Measurements from ENCODE around the gene RHBDD2. TPM values are rescaled to one million over a fixed set of nuclear protein-coding genes. Genes with fewer than 3 reads are reported as not detected.

Gene RHBDD2
- total and polyA plus RNA-seq, 9 of the 15 experiments (the other 6 are each of a cell fraction or from before 2014, with no cell fraction given) = 3.3 to 36.7 (median 17.9) TPM

Small RNA genes within 50 kb of the gene (microRNA-seq; reads per million reads assigned to microRNA genes)
- gene MIR4651 (ENCODE audit: borderline microRNAs expressed) = not detected

Other genes with a start within 250 kb of the RHBDD2 start
- gene HIP1, start 140.1 kb upstream of the RHBDD2 start, total RNA-seq (2014; rRNA removed) = 5.8 and 9.1 TPM in 2 replicates
- gene HIP1, start 140.1 kb upstream of the RHBDD2 start, total RNA-seq (2014; rRNA removed; fragmentation: Illumina TruSeq; extraction: Trizol) = 7.7 and 8.3 TPM in 2 replicates
- gene HIP1, start 140.1 kb upstream of the RHBDD2 start, total RNA-seq (2015; rRNA removed; fragmentation: Illumina TruSeq; extraction: Trizol) = 9.5 and 10.4 TPM in 2 replicates
- gene HIP1, start 140.1 kb upstream of the RHBDD2 start, total RNA-seq (2021) = 13.7 and 14.3 TPM in 2 replicates
- gene HIP1, start 140.1 kb upstream of the RHBDD2 start, polyA plus RNA-seq (2011; rRNA removed) = 8.5 and 12.3 TPM in 2 replicates
- gene HIP1, start 140.1 kb upstream of the RHBDD2 start, polyA plus RNA-seq (2014; fragmentation: Illumina TruSeq; extraction: Trizol) = 11.8 and 12.1 TPM in 2 replicates
- 1 to 10 TPM; 2.4 to 2.6 TPM for gene HIP1, start 140.1 kb upstream of the RHBDD2 start, polyA plus RNA-seq (2014; fragmentation: Nextera tagmentation; extraction: Ambion mirVana)
- gene HIP1, start 140.1 kb upstream of the RHBDD2 start, polyA plus RNA-seq (2014; rRNA removed) = 8.4 and 9.5 TPM in 2 replicates
- gene CCL26, start 106.8 kb upstream of the RHBDD2 start, total RNA-seq (2014; rRNA removed) = 3.0 and 9.1 TPM in 2 replicates
- 5.9 and 8.9 TPM in 2 replicates for gene CCL26, start 106.8 kb upstream of the RHBDD2 start, total RNA-seq (2014; rRNA removed; fragmentation: Illumina TruSeq; extraction: Trizol)
- 8.2 and 9.1 TPM in 2 replicates for gene CCL26, start 106.8 kb upstream of the RHBDD2 start, total RNA-seq (2015; rRNA removed; fragmentation: Illumina TruSeq; extraction: Trizol)
- 8.1 and 8.4 TPM in 2 replicates for gene CCL26, start 106.8 kb upstream of the RHBDD2 start, total RNA-seq (2021)
- 1.3 and 2.3 TPM in 2 replicates for gene CCL26, start 106.8 kb upstream of the RHBDD2 start, polyA plus RNA-seq (2011; rRNA removed)
- 5.5 and 7.2 TPM in 2 replicates for gene CCL26, start 106.8 kb upstream of the RHBDD2 start, polyA plus RNA-seq (2014; fragmentation: Illumina TruSeq; extraction: Trizol)
- 10 to 100 TPM; 21.8 to 26.8 TPM for gene CCL26, start 106.8 kb upstream of the RHBDD2 start, polyA plus RNA-seq (2014; fragmentation: Nextera tagmentation; extraction: Ambion mirVana)
- gene CCL26, start 106.8 kb upstream of the RHBDD2 start, polyA plus RNA-seq (2014; rRNA removed) = 4.9 and 7.1 TPM in 2 replicates
- 0.45 and 1.0 TPM in 2 replicates for gene CCL24, start 65.2 kb upstream of the RHBDD2 start, total RNA-seq (2014; rRNA removed)
- gene CCL24, start 65.2 kb upstream of the RHBDD2 start, total RNA-seq (2014; rRNA removed; fragmentation: Illumina TruSeq; extraction: Trizol) = 0.38 and 0.58 TPM in 2 replicates
- gene CCL24, start 65.2 kb upstream of the RHBDD2 start, total RNA-seq (2015; rRNA removed; fragmentation: Illumina TruSeq; extraction: Trizol) = 1.8 TPM in 2 replicates
- 0.45 and 0.80 TPM in 2 replicates for gene CCL24, start 65.2 kb upstream of the RHBDD2 start, total RNA-seq (2021)
- gene CCL24, start 65.2 kb upstream of the RHBDD2 start, polyA plus RNA-seq (2011; rRNA removed) = 1.1 and 3.6 TPM in 2 replicates
- gene CCL24, start 65.2 kb upstream of the RHBDD2 start, polyA plus RNA-seq (2014; fragmentation: Illumina TruSeq; extraction: Trizol) = 1.0 TPM in 2 replicates
- gene CCL24, start 65.2 kb upstream of the RHBDD2 start, polyA plus RNA-seq (2014; fragmentation: Nextera tagmentation; extraction: Ambion mirVana) = under 1 TPM in 1 of 2 experiments, not detected in 1; 0.85 TPM
- gene CCL24, start 65.2 kb upstream of the RHBDD2 start, polyA plus RNA-seq (2014; rRNA removed) = 0.77 and 1.3 TPM in 2 replicates
- 137 and 192 TPM in 2 replicates for gene POR, start 36.1 kb downstream of the RHBDD2 start, total RNA-seq (2014; rRNA removed)
- gene POR, start 36.1 kb downstream of the RHBDD2 start, total RNA-seq (2014; rRNA removed; fragmentation: Illumina TruSeq; extraction: Trizol) = 36.0 and 53.7 TPM in 2 replicates
- gene POR, start 36.1 kb downstream of the RHBDD2 start, total RNA-seq (2015; rRNA removed; fragmentation: Illumina TruSeq; extraction: Trizol) = 40.8 and 42.0 TPM in 2 replicates
- gene POR, start 36.1 kb downstream of the RHBDD2 start, total RNA-seq (2021) = 138 and 142 TPM in 2 replicates
- gene POR, start 36.1 kb downstream of the RHBDD2 start, polyA plus RNA-seq (2011; rRNA removed) = 33.8 and 51.7 TPM in 2 replicates
- 75.6 and 89.8 TPM in 2 replicates for gene POR, start 36.1 kb downstream of the RHBDD2 start, polyA plus RNA-seq (2014; fragmentation: Illumina TruSeq; extraction: Trizol)
- gene POR, start 36.1 kb downstream of the RHBDD2 start, polyA plus RNA-seq (2014; fragmentation: Nextera tagmentation; extraction: Ambion mirVana) = 10 to 100 TPM in 1 of 2 experiments, 1 to 10 TPM in 1; 4.7 to 10.6 TPM
- gene POR, start 36.1 kb downstream of the RHBDD2 start, polyA plus RNA-seq (2014; rRNA removed) = 67.5 and 76.6 TPM in 2 replicates
- gene TMEM120A, start 115.6 kb downstream of the RHBDD2 start, total RNA-seq (2014; rRNA removed) = 22.4 and 22.9 TPM in 2 replicates
- gene TMEM120A, start 115.6 kb downstream of the RHBDD2 start, total RNA-seq (2014; rRNA removed; fragmentation: Illumina TruSeq; extraction: Trizol) = 19.5 and 19.6 TPM in 2 replicates
- 13.6 and 17.4 TPM in 2 replicates for gene TMEM120A, start 115.6 kb downstream of the RHBDD2 start, total RNA-seq (2015; rRNA removed; fragmentation: Illumina TruSeq; extraction: Trizol)
- 33.8 and 36.4 TPM in 2 replicates for gene TMEM120A, start 115.6 kb downstream of the RHBDD2 start, total RNA-seq (2021)
- 90.2 and 90.5 TPM in 2 replicates for gene TMEM120A, start 115.6 kb downstream of the RHBDD2 start, polyA plus RNA-seq (2011; rRNA removed)
- 32.1 and 39.5 TPM in 2 replicates for gene TMEM120A, start 115.6 kb downstream of the RHBDD2 start, polyA plus RNA-seq (2014; fragmentation: Illumina TruSeq; extraction: Trizol)
- gene TMEM120A, start 115.6 kb downstream of the RHBDD2 start, polyA plus RNA-seq (2014; fragmentation: Nextera tagmentation; extraction: Ambion mirVana) = 1 to 10 TPM; 2.3 to 8.3 TPM
- 33.5 and 43.5 TPM in 2 replicates for gene TMEM120A, start 115.6 kb downstream of the RHBDD2 start, polyA plus RNA-seq (2014; rRNA removed)
- gene STYXL1, start 169.0 kb downstream of the RHBDD2 start, total RNA-seq (2014; rRNA removed) = 43.2 and 60.0 TPM in 2 replicates
- gene STYXL1, start 169.0 kb downstream of the RHBDD2 start, total RNA-seq (2014; rRNA removed; fragmentation: Illumina TruSeq; extraction: Trizol) = 57.2 and 59.2 TPM in 2 replicates
- gene STYXL1, start 169.0 kb downstream of the RHBDD2 start, total RNA-seq (2015; rRNA removed; fragmentation: Illumina TruSeq; extraction: Trizol) = 44.8 and 54.9 TPM in 2 replicates
- gene STYXL1, start 169.0 kb downstream of the RHBDD2 start, total RNA-seq (2021) = 44.3 and 50.0 TPM in 2 replicates
- 56.6 and 97.2 TPM in 2 replicates for gene STYXL1, start 169.0 kb downstream of the RHBDD2 start, polyA plus RNA-seq (2011; rRNA removed)
- 72.2 and 82.7 TPM in 2 replicates for gene STYXL1, start 169.0 kb downstream of the RHBDD2 start, polyA plus RNA-seq (2014; fragmentation: Illumina TruSeq; extraction: Trizol)
- 10 to 100 TPM; 36.5 to 49.7 TPM for gene STYXL1, start 169.0 kb downstream of the RHBDD2 start, polyA plus RNA-seq (2014; fragmentation: Nextera tagmentation; extraction: Ambion mirVana)
- gene STYXL1, start 169.0 kb downstream of the RHBDD2 start, polyA plus RNA-seq (2014; rRNA removed) = 49.9 and 67.4 TPM in 2 replicates
- gene MDH2, start 169.1 kb downstream of the RHBDD2 start, total RNA-seq (2014; rRNA removed) = 300 and 442 TPM in 2 replicates
- 153 and 164 TPM in 2 replicates for gene MDH2, start 169.1 kb downstream of the RHBDD2 start, total RNA-seq (2014; rRNA removed; fragmentation: Illumina TruSeq; extraction: Trizol)
- 216 and 230 TPM in 2 replicates for gene MDH2, start 169.1 kb downstream of the RHBDD2 start, total RNA-seq (2015; rRNA removed; fragmentation: Illumina TruSeq; extraction: Trizol)
- 671 and 701 TPM in 2 replicates for gene MDH2, start 169.1 kb downstream of the RHBDD2 start, total RNA-seq (2021)
- 106 and 358 TPM in 2 replicates for gene MDH2, start 169.1 kb downstream of the RHBDD2 start, polyA plus RNA-seq (2011; rRNA removed)
- 509 and 570 TPM in 2 replicates for gene MDH2, start 169.1 kb downstream of the RHBDD2 start, polyA plus RNA-seq (2014; fragmentation: Illumina TruSeq; extraction: Trizol)
- 100 to 1,000 TPM; 242 to 411 TPM for gene MDH2, start 169.1 kb downstream of the RHBDD2 start, polyA plus RNA-seq (2014; fragmentation: Nextera tagmentation; extraction: Ambion mirVana)
- gene MDH2, start 169.1 kb downstream of the RHBDD2 start, polyA plus RNA-seq (2014; rRNA removed) = 211 and 216 TPM in 2 replicates

Data from K562 (cell line).